NB4 (cell line): ENCODE results near the gene NBEAL1.

Source experiments
- MAX ChIP-seq: IDR thresholded peaks from 2 replicates; pipeline ENCODE4 v1.6.1; 2011; ENCODE audit warnings: low read depth, low read length
- POLR2A ChIP-seq: IDR thresholded peaks from 2 replicates; pipeline ENCODE4 v1.6.1; 2011; ENCODE audit warnings: mild to moderate bottlenecking; ENCODE audit not compliant: insufficient read length; ENCODE audit errors: extremely low read depth
- TF ChIP-seq, protein P1 (sequence below): IDR thresholded peaks from one replicate; pipeline ENCODE4 v1.5.1; 2012; ENCODE audit warnings: low read depth, low read length

GRCh38 chr2:203126996-203127395 is 112.3 kb downstream of the NBEAL1 start:
- no peak for TF ChIP-seq POLR2A
- TF ChIP-seq, protein P1, sequence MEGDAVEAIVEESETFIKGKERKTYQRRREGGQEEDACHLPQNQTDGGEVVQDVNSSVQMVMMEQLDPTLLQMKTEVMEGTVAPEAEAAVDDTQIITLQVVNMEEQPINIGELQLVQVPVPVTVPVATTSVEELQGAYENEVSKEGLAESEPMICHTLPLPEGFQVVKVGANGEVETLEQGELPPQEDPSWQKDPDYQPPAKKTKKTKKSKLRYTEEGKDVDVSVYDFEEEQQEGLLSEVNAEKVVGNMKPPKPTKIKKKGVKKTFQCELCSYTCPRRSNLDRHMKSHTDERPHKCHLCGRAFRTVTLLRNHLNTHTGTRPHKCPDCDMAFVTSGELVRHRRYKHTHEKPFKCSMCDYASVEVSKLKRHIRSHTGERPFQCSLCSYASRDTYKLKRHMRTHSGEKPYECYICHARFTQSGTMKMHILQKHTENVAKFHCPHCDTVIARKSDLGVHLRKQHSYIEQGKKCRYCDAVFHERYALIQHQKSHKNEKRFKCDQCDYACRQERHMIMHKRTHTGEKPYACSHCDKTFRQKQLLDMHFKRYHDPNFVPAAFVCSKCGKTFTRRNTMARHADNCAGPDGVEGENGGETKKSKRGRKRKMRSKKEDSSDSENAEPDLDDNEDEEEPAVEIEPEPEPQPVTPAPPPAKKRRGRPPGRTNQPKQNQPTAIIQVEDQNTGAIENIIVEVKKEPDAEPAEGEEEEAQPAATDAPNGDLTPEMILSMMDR, result no peak
- TF ChIP-seq MAX, result no peak
